Upper lobe of left lung (tissue), 6 donors: ENCODE data around the gene PLOD2. TPM values are rescaled to one million over a fixed set of nuclear protein-coding genes. Genes with fewer than 3 reads are reported as not detected.

Source experiments
- ATAC-seq, 2 donors: fragments of 200-7000 bp; cut with Tn5 transposase; one replicate each; pipeline ENCODE4 v1.9.1; 2022; ENCODE audit warnings: mild to moderate bottlenecking in 2 of 2, moderate library complexity in 2 of 2; ENCODE audit not compliant: low FRiP score in 2 of 2
- DNase-seq, 2 donors: peaks; one replicate each; pipeline ENCODE4 v3.0.0-alpha.2; 2019 to 2020
- H3K27ac ChIP-seq, 4 donors: fragments of 200-600 bp; sonication (generic); one replicate each; pipeline ENCODE4 v1.5.1; 2016 to 2019
- H3K27me3 ChIP-seq, 4 donors: fragments of 200-600 bp; sonication (generic); one replicate each; pipeline ENCODE4 v1.5.1; 2017 to 2019
- H3K36me3 ChIP-seq, 4 donors: fragments of 200-600 bp; sonication (generic); one replicate each; pipeline ENCODE4 v1.5.1; 2016 to 2019
- H3K4me1 ChIP-seq, 4 donors: fragments of 200-600 bp; sonication (generic); one replicate each; pipeline ENCODE4 v1.5.1; 2018 to 2019
- H3K4me3 ChIP-seq, 4 donors: fragments of 200-600 bp; sonication (generic); one replicate each; pipeline ENCODE4 v1.5.1; 2017 to 2019; ENCODE audit warnings: mild to moderate bottlenecking in 2 of 4, moderate library complexity in 1 of 4
- H3K9me3 ChIP-seq, 4 donors: fragments of 200-600 bp; sonication (generic); one replicate each; pipeline ENCODE4 v1.5.1; 2018 to 2019
- CTCF ChIP-seq, 6 experiments: fragments of 450-650 bp in 4 of 6; fragments of 200-600 bp in 2 of 6; sonication (generic) in 2 of 6; IDR thresholded peaks; one replicate each; pipeline ENCODE4 v1.5.1; 2016 to 2019; ENCODE audit warnings: antibody characterized with exemption in 6 of 6
- EP300 ChIP-seq, 4 donors: sonication (generic); formaldehyde crosslinking; IDR thresholded peaks; one replicate each; pipeline ENCODE4 v1.5.1; 2017; ENCODE audit warnings: antibody characterized with exemption in 4 of 4, control low read depth in 2 of 4
- POLR2A ChIP-seq, 4 donors: fragments of 450-650 bp; IDR thresholded peaks; one replicate each; pipeline ENCODE4 v1.5.1; 2016 to 2017; ENCODE audit warnings: antibody characterized with exemption in 4 of 4, mild to moderate bottlenecking in 2 of 4
- POLR2AphosphoS5 ChIP-seq, 2 donors: sonication (generic); formaldehyde crosslinking; IDR thresholded peaks; one replicate each; pipeline ENCODE4 v1.5.1; 2017; ENCODE audit warnings: antibody characterized with exemption in 2 of 2
- WGBS, 2 donors: methylation state at CpG; one replicate each; pipeline ENCODE4 v1.1.5; 2017 to 2018; 5-methylcytosine and 5-hydroxymethylcytosine counted together
- total RNA-seq, 6 donors: library from RNA; depleted of rRNA in 4 of 6; stranded (reverse); fragments of >200 nt in 4 of 6; gene quantifications; one replicate each; pipeline versions ENCODE4 v1.1.0 to v1.2.1, GENCODE V29; 2016 to 2021
- donor health status: DM: no; HTN: no; CAD: no; lungs with moderate emphysema.
- donor health status: DM: no; HTN: yes; CAD: no; lungs with severe emphysema.

The PLOD2 gene
- total RNA-seq, 6 donors from 2014 or later, result 6.8 to 30.7 (median 18.1) TPM

GRCh38 chr3:146128939-146129338 is 32.0 kb downstream of the PLOD2 start:
- no peak for DNase-seq
- Histone ChIP-seq H3K36me3 (no peaks in the 10 kb centered on the region), H3K27ac (no peak overlapping the region), H3K27me3 (no peaks in the 10 kb centered on the region), H3K4me1 (no peaks in the 10 kb centered on the region), H3K9me3 (no peaks in the 10 kb centered on the region), H3K4me3 (no peak overlapping the region)
- TF ChIP-seq CTCF (IDR thresholded peaks at IDR 0.05), result no peak
- no peak for TF ChIP-seq EP300 (IDR thresholded peaks at IDR 0.05)
- TF ChIP-seq POLR2AphosphoS5 (IDR thresholded peaks at IDR 0.05), result no peak
- no peak for TF ChIP-seq POLR2A (IDR thresholded peaks at IDR 0.05)
- ATAC-seq, result no peak
- WGBS, 2 donors, result 86 to 95% methylated on average over 1 of the region's 1 CpG

- H3K4me1 ChIP-seq, result no peaks in the 10 kb centered on the region
- no peak for ATAC-seq
- H3K4me3 ChIP-seq, result no peak overlapping the region
- H3K9me3 ChIP-seq, result no peaks in the 10 kb centered on the region
- no peaks in the 10 kb centered on the region for H3K27me3 ChIP-seq
- no peak overlapping the region for H3K27ac ChIP-seq
- no peak for DNase-seq
- H3K36me3 ChIP-seq, result no peaks in the 10 kb centered on the region
- TF ChIP-seq EP300 (IDR thresholded peaks at IDR 0.05) (no peak), POLR2A (IDR thresholded peaks at IDR 0.05) (no peak), POLR2AphosphoS5 (IDR thresholded peaks at IDR 0.05) (no peak), CTCF (IDR thresholded peaks at IDR 0.05) (no peak)
- 85 to 91% methylated on average over 1 of the region's 1 CpG for WGBS, 2 donors
These were observed 32.8 kb downstream of the PLOD2 start for GRCh38 chr3:146128179-146128578.

DNA sequence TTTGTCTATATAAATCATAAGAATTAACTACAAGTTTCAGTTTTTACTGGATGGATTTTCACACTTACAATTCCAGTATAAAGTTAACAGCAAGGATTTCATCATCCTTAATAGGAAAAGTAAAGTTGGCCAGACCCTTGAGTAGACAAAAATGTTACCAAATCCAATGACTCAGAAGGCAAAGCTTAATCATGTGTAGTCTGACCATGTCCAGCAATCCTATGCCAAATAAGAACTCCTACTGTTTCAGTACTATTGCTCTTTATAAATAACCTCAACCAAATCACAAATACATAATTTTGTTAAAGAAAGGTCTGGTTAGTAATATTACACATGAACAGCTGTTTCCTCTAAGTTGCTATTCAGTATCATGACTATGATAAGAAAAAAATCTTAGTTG is 35.0 kb downstream of the PLOD2 start:
- TF ChIP-seq EP300 (IDR thresholded peaks at IDR 0.05) (peak in 1 of 4 donors; percentile 25), POLR2AphosphoS5 (IDR thresholded peaks at IDR 0.05) (peak in 1 of 2 donors; percentile 29), POLR2A (IDR thresholded peaks at IDR 0.05) (no peak), CTCF (IDR thresholded peaks at IDR 0.05) (no peak)
- no peaks in the 10 kb centered on the region for H3K9me3 ChIP-seq
- DNase-seq, result no peak
- no peaks in the 10 kb centered on the region for H3K36me3 ChIP-seq
- ATAC-seq, result peak; percentile 67 to 94
- H3K27ac ChIP-seq, result no peak overlapping the region
- no peak overlapping the region for H3K4me3 ChIP-seq
- no peaks in the 10 kb centered on the region for H3K27me3 ChIP-seq
- H3K4me1 ChIP-seq, result no peaks in the 10 kb centered on the region

DNA sequence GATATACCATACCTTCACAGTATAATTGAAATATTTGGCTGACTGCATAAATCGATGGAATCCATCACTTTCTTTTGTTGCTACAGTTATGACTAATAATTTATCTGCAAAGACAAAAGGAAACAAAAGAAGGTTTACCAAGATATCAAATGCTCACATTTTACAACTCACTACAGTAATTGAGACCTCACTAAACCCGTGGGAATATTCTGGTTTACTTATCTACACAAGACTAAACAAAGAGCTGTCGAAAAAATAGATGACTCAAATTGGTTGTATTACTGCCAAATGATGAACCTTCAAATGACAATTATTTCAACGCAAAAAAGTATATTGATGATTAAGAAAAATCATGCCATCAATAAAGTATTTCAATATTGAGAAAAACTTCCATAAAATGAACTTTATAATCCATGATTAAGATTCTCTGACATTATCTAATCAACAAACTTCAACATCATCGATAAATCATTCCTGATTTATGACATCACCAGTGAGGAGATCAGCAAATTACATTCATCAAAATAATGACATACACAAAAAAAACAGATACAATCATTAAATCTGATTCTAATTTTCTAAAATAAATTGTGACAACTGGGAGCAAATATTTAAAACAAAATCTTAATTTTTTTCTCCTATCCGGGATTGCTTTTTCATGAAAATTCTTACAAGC is 36.7 kb downstream of the PLOD2 start:
- DNase-seq (no peak), ATAC-seq (no peak)
- TF ChIP-seq POLR2A (IDR thresholded peaks at IDR 0.05) (no peak), CTCF (IDR thresholded peaks at IDR 0.05) (no peak), POLR2AphosphoS5 (IDR thresholded peaks at IDR 0.05) (no peak), EP300 (IDR thresholded peaks at IDR 0.05) (no peak)
- WGBS, 2 donors, result 81 to 84% methylated on average over 6 of the region's 6 CpGs
- H3K27ac ChIP-seq, result no peak overlapping the region
- H3K36me3 ChIP-seq, result peaks cover 0 to 4% (median 2%) of the 10 kb centered on the region in 4 donors
- H3K4me3 ChIP-seq, result no peak overlapping the region
- no peaks in the 10 kb centered on the region for H3K27me3 ChIP-seq
- H3K9me3 ChIP-seq, result no peaks in the 10 kb centered on the region
- no peaks in the 10 kb centered on the region for H3K4me1 ChIP-seq
